ENCODE results near the gene IL13RA2. TPM values are rescaled to one million over a fixed set of nuclear protein-coding genes. Genes with fewer than 3 reads are reported as not detected.

The IL13RA2 gene
- total and polyA plus RNA-seq, 7 donors, result 0.03 to 0.09 TPM; not detected in 5

GRCh38 chrX:114962209-114962608, 55.2 kb downstream of the IL13RA2 start:
- no peaks in the 10 kb centered on the region for H3K36me3 ChIP-seq (ENCODE audit: insufficient read depth in 1 of 2, low read depth in 1 of 2)
- intact Hi-C loops (cut with DNase I), result no loop called here
- TF ChIP-seq CTCF (IDR thresholded peaks at IDR 0.05), result no peak
- H3K27me3 ChIP-seq (ENCODE audit: insufficient read depth in 3 of 3, low read length in 2 of 3), result peaks cover 0 to 7% (median 0%) of the 10 kb centered on the region in 3 donors
- H3K4me3 ChIP-seq, result no peak overlapping the region
- DNase-seq (no peak), ATAC-seq (no peak)
- H3K4me1 ChIP-seq, result no peaks in the 10 kb centered on the region
- no peak overlapping the region for H3K27ac ChIP-seq
- no peaks in the 10 kb centered on the region for H3K9me3 ChIP-seq

- Histone ChIP-seq H3K4me3 (no peak overlapping the region), H3K27me3 (ENCODE audit: insufficient read depth in 3 of 3, low read length in 2 of 3) (no peaks in the 10 kb centered on the region), H3K27ac (no peak overlapping the region), H3K9me3 (no peaks in the 10 kb centered on the region), H3K4me1 (no peaks in the 10 kb centered on the region), H3K36me3 (ENCODE audit: insufficient read depth in 1 of 2, low read depth in 1 of 2) (no peaks in the 10 kb centered on the region)
- peak; percentile 43 for TF ChIP-seq CTCF (IDR thresholded peaks at IDR 0.05)
- no peak for DNase-seq
- intact Hi-C loops (cut with DNase I), result no loop called here
- no peak for ATAC-seq
Measured at GRCh38 chrX:114959729-114960128, 57.7 kb downstream of the IL13RA2 start.

Other genes with a start within 250 kb of the IL13RA2 start
- not detected for gene RBMXL3, start 171.8 kb upstream of the IL13RA2 start, total RNA-seq
- gene RBMXL3, start 171.8 kb upstream of the IL13RA2 start, polyA plus RNA-seq, result not detected
- gene LRCH2, start 216.5 kb upstream of the IL13RA2 start, total RNA-seq, result 1 to 10 TPM in 1 of 4 donors, under 1 TPM in 3; 0.22 to 1.0 (median 0.46) TPM
- under 1 TPM; 0.26 to 0.35 (median 0.31) TPM for gene LRCH2, start 216.5 kb upstream of the IL13RA2 start, polyA plus RNA-seq